AG20443 (cell line): ENCODE results near the gene TAF4.
"Not testable (repeated sequence)": the region's sequence is repeated elsewhere in the genome, so short reads cannot be mapped to it uniquely, and the experiment has no call there.

Source experiments
- DNase-seq: peaks from one replicate; pipeline ENCODE4 v3.0.0; 2012; ENCODE audit warnings: low spot score, mixed read lengths

The TAF4 gene

GRCh38 chr20:62055862-62056115, 9.9 kb downstream of the TAF4 start:
- DNase-seq, result not testable (repeated sequence)

GRCh38 chr20:62055106-62055861, 10.4 kb downstream of the TAF4 start:
- DNase-seq, result no peak

DNA sequence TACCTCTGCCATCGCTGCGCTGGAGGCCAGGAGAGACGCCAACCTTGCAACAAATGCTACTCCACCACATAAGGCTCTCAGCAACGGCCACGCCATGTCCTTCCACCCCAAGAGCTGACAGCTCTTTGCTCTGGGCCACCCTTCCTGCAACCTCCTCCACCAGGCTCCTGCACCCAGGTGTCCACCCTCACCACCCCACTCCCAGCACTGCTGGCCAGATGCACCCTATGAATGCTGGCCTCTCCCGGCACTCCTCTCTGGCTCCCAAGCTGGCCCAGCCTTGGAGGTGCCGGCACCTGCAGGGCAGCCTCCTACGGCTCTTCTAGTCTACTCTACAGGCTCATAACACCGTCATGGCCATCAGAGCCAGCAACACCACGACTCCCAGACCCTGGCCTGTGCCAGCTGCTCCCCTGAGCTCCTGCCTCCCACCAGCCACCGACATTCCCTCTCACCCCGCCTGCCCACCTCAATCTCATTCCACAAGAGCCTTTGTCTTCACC, 11.2 kb downstream of the TAF4 start:
- no peak for DNase-seq

- no peak for DNase-seq
Measured at GRCh38 chr20:62053465-62054196, 12.1 kb downstream of the TAF4 start.

- DNase-seq, result no peak
Measured at GRCh38 chr20:62052842-62053464, 12.7 kb downstream of the TAF4 start.

DNA sequence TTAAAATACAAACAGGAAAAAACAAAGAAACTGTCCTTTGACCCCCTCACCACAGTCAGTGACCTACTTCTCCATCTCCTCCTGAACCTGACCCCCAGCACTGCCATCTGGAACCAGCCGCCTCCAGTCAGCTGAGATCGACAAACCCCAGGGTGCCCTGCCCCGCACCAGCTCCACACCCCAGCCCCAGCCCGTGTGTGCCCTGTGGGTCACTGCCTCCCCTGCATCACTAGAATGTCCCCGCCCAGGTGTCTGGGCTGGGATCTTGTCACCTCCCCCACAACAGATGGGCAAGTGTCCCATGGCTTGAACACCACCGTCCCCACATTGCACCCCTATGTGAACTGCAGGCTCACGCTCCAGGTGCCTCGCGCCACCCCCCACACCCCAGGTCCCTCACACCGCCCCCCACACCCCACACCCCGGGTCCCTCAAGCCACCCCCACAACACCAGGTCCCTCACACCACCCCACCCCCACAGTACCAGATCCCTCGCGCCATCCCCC, 13.3 kb downstream of the TAF4 start:
- no peak for DNase-seq

DNA sequence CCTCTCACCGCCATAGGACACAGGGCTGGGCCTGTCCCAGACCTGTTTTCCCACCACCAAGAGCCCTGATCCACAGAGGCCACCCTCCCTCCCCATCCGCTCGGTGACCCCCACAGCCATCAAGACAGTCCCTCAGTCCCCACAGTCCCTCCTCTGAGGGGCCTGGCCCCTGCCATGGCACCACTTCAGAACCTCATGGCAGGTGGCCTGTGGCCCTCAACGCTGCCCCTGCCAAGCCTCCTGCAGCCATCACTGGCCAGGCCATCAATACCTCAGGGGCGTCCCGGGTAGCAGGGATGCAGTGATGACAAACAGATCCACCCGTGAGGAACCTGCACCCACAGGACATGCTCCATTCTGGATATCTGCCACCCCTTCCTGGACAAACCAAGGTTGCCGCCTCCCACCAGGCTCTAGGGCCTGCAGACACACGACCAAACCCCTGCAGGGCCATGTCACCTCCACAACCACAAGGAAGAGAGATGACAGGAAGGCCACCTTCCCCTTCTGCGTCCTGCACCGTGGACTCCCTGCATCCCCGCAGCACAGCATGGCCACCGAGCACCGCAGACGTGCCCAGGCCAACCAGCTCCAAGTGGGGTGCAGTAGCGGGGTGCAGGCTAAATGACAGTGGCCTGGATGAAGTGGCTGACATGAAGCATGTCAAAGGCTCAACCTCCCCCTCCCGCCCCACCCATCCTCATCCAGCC, 14.0 kb downstream of the TAF4 start:
- DNase-seq, result no peak

GRCh38 chr20:62051144-62051543, 14.5 kb downstream of the TAF4 start:
- DNase-seq, result no peak

GRCh38 chr20:62050166-62051120, 15.2 kb downstream of the TAF4 start:
- DNase-seq, result no peak

DNA sequence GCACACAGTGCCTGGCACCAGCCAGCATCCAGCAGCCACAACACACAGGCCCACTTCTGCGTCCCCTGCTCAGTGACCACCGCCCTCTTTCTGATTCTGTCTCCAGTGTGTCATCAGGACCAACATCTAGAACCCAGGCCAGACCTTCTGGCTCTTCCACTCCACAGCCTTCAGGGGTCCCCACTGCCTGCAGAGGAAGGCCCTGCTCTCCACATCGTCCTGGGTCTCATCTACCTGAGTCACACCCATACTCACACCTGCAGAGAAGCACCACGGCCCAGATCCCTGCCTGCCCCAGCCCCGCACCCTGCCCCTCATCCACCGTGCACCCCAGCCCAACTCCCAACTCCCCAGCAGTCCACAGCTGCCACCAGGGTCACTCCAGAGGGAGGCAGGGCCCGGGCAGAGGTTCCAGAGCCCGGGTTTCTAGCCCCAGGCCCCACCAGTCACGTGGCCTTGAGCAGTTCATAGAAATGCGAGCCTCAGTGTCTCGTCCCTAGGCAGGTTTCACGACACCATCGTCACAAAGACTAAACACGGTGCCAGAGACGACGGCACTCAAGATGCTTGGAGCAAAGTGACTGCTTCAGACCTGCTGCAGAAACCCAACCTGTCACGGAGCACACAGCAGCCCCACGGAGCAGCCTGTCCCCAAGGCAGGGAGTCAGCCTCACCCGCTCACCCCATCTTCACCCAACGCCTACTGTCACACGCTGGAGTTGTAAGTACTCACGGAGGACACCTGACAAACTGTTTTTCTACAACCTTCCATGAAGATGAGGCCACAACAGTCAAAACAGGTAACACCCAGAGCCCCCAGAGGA, 16.1 kb downstream of the TAF4 start:
- no peak for DNase-seq

DNA sequence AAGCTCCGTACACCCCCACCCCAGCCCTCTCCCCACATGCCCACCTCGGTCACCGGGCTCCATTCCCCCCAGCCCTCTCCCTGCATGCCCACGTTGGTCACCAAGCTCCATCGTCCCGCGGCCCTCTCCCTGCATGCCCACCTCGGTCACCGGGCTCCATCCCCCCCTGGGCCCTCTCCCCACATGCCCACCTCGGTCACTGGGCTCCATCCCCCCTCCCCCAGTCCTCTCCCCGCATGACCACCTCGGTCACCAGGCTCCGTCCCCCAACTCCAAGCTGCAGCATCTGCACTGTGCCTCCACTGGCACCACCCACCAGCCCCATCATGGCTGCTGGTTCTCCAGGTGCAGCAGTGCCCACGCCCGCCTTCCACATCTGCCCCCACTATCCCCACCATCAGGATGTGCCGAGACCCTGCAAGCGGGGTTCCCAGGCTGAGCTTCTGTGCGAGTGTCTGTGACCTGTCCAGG, 16.8 kb downstream of the TAF4 start:
- DNase-seq, result no peak

- DNase-seq, result no peak
Measured at GRCh38 chr20:62048346-62048761, 17.3 kb downstream of the TAF4 start.

- DNase-seq, result no peak
Measured at GRCh38 chr20:62047666-62048345, 17.9 kb downstream of the TAF4 start.

GRCh38 chr20:62046431-62046830, 19.2 kb downstream of the TAF4 start:
- no peak for DNase-seq

DNA sequence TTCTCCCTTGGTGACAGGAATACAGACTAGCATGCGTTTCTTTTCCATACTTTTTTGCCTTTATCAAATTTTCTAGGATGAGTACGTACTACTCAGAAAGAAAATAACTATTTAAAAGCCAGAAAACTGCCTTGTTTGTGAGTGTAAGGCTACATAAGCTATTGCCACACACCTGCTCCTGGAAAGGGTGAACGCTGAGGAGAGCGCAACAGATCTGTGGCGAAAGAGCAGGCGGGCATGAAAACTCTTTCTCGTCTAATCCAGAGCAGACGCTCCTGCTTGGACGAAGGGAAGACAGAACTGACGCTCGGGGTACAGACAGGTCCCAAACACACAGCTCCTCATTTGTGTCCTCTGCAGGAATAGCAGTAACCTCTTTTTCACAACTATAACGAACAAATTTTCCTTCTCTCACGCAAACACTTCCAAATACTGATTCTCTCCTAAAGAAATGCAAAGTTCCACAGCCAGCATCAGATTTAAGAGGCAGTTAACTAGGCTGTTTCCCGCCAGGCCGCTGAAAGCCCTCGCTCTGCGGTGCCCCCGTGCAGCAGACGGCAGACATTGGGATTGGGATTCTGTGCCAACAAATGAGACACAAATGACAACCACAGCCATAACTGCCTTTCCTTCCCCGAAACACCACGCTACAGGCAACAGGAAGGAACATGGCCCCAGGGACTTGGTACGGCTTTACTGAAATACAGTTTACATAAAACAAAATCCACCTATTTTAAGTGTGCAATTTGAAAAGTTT, 20.0 kb downstream of the TAF4 start:
- no peak for DNase-seq

GRCh38 chr20:62045118-62045517, 20.6 kb downstream of the TAF4 start:
- no peak for DNase-seq

GRCh38 chr20:62044631-62045030, 21.1 kb downstream of the TAF4 start:
- DNase-seq, result no peak

GRCh38 chr20:62043131-62043914, 22.4 kb downstream of the TAF4 start:
- no peak for DNase-seq
